ENCODE measurements around the gene DOCK2. TPM values are rescaled to one million over a fixed set of nuclear protein-coding genes. Genes with fewer than 3 reads are reported as not detected.

DOCK2 gene
- total RNA-seq, 1 experiment from 2014 or later = 1.4 TPM

DNA sequence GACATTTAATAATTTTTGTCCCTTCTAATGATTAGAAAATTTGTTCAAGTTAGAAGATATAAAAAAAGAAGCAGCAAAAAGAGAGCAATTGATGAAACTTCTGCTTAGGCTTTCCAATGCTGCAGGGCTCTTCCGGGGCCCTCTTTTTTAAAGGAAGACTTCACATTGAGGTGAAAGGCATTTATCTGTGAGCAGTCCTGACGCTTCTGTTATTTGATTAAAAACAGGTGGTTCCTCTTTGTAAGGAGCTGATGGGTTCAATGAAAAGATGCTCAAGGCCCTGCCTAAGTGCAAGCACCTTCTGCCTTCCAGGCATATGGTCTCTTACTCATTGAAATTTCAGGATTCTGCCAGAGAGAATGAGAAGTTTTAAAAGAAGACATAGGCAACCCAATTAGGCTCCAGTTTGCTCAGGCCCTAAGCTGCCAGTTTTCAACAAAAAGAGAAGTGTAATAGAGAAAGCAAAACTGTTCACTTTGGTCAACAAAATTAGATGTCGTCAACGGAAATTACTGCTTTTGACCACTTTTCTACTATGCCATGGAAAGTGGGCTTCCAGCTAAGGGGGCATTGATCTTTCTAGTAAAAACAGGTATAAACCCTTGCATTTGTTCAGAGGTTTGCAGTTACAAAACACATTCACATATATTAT lies 243.1 kb downstream of the DOCK2 start:
- Histone ChIP-seq H3K4me3 (ENCODE audit: low read depth in 2 of 2, low read length in 2 of 2) (no peak overlapping the region), H3K36me3 (ENCODE audit: control insufficient read depth, insufficient read depth, low read length) (no peaks in the 10 kb centered on the region), H3K27me3 (ENCODE audit: control insufficient read depth, insufficient read depth, low read length) (no peaks in the 10 kb centered on the region), H3K27ac (ENCODE audit: low read length) (no peak overlapping the region), H3K9me3 (ENCODE audit: control insufficient read depth, insufficient read depth, low read depth, low read length) (no peaks in the 10 kb centered on the region), H3K4me1 (ENCODE audit: control insufficient read depth, insufficient read depth, low read length) (no peaks in the 10 kb centered on the region)
- DNase-seq (ENCODE audit: low read depth, low spot score) (no peak), ATAC-seq (no peak)
- TF ChIP-seq TCF7L2 (IDR thresholded peaks at IDR 0.05; ENCODE audit: low read depth, low read length) (no peak), POLR2AphosphoS5 (IDR thresholded peaks at IDR 0.05; ENCODE audit: low read depth, low read length) (no peak), SIN3A (IDR thresholded peaks at IDR 0.05; ENCODE audit: borderline replicate concordance, insufficient read depth, low read depth, low read length) (no peak)
- TF ChIP-seq, protein P1, sequence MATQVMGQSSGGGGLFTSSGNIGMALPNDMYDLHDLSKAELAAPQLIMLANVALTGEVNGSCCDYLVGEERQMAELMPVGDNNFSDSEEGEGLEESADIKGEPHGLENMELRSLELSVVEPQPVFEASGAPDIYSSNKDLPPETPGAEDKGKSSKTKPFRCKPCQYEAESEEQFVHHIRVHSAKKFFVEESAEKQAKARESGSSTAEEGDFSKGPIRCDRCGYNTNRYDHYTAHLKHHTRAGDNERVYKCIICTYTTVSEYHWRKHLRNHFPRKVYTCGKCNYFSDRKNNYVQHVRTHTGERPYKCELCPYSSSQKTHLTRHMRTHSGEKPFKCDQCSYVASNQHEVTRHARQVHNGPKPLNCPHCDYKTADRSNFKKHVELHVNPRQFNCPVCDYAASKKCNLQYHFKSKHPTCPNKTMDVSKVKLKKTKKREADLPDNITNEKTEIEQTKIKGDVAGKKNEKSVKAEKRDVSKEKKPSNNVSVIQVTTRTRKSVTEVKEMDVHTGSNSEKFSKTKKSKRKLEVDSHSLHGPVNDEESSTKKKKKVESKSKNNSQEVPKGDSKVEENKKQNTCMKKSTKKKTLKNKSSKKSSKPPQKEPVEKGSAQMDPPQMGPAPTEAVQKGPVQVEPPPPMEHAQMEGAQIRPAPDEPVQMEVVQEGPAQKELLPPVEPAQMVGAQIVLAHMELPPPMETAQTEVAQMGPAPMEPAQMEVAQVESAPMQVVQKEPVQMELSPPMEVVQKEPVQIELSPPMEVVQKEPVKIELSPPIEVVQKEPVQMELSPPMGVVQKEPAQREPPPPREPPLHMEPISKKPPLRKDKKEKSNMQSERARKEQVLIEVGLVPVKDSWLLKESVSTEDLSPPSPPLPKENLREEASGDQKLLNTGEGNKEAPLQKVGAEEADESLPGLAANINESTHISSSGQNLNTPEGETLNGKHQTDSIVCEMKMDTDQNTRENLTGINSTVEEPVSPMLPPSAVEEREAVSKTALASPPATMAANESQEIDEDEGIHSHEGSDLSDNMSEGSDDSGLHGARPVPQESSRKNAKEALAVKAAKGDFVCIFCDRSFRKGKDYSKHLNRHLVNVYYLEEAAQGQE (IDR thresholded peaks at IDR 0.05; ENCODE audit: insufficient read depth in 1 of 2, low read depth in 2 of 2, low read length in 1 of 2) = no peak
- TF ChIP-seq, protein P2, sequence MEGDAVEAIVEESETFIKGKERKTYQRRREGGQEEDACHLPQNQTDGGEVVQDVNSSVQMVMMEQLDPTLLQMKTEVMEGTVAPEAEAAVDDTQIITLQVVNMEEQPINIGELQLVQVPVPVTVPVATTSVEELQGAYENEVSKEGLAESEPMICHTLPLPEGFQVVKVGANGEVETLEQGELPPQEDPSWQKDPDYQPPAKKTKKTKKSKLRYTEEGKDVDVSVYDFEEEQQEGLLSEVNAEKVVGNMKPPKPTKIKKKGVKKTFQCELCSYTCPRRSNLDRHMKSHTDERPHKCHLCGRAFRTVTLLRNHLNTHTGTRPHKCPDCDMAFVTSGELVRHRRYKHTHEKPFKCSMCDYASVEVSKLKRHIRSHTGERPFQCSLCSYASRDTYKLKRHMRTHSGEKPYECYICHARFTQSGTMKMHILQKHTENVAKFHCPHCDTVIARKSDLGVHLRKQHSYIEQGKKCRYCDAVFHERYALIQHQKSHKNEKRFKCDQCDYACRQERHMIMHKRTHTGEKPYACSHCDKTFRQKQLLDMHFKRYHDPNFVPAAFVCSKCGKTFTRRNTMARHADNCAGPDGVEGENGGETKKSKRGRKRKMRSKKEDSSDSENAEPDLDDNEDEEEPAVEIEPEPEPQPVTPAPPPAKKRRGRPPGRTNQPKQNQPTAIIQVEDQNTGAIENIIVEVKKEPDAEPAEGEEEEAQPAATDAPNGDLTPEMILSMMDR (IDR thresholded peaks at IDR 0.05) = no peak
- CTCF ChIA-PET = no interaction called here
- BruUV-seq (replicated peaks) = no TSS peak
- POLR2A ChIA-PET = no interaction called here
- intact Hi-C loops (cut with micrococcal nuclease; ENCODE audit: unreplicated experiment) = no loop called here
- in situ Hi-C loops (cut with HindIII; ENCODE audit: low pct_unique_long_range_greater_than_20kb, low sequenced_read_pairs) = no loop called here

DNA sequence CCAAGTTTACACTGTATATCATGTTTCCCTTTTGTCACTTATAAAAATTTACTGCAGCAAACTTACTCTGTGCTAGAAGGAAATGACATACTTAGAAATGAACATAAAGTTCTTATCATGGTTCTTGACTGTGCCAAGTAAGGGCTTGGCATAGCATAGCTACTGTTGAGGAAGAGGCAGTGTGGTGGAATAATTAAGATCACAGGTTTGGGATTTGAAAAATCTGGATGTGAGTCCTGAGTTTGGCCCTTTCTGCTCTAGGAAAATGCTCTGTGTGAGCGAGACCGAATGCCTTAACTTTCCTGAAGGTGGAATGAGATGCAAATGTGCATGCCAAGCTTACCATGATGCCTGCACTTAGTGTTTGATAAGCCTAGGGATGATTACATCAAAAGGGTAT lies 243.7 kb downstream of the DOCK2 start:
- ChIA-PET POLR2A (no interaction called here), CTCF (no interaction called here)
- no peak for TF ChIP-seq SIN3A (IDR thresholded peaks at IDR 0.05; ENCODE audit: borderline replicate concordance, insufficient read depth, low read depth, low read length)
- TF ChIP-seq TCF7L2 (IDR thresholded peaks at IDR 0.05; ENCODE audit: low read depth, low read length) = no peak
- TF ChIP-seq, protein P1 (IDR thresholded peaks at IDR 0.05; ENCODE audit: insufficient read depth in 1 of 2, low read depth in 2 of 2, low read length in 1 of 2) = no peak
- TF ChIP-seq, protein P2 (IDR thresholded peaks at IDR 0.05) = no peak
- no peak for TF ChIP-seq POLR2AphosphoS5 (IDR thresholded peaks at IDR 0.05; ENCODE audit: low read depth, low read length)
- Histone ChIP-seq H3K27ac (ENCODE audit: low read length) (no peak overlapping the region), H3K36me3 (ENCODE audit: control insufficient read depth, insufficient read depth, low read length) (no peaks in the 10 kb centered on the region), H3K4me3 (ENCODE audit: low read depth in 2 of 2, low read length in 2 of 2) (no peak overlapping the region), H3K9me3 (ENCODE audit: control insufficient read depth, insufficient read depth, low read depth, low read length) (no peaks in the 10 kb centered on the region), H3K27me3 (ENCODE audit: control insufficient read depth, insufficient read depth, low read length) (no peaks in the 10 kb centered on the region), H3K4me1 (ENCODE audit: control insufficient read depth, insufficient read depth, low read length) (no peaks in the 10 kb centered on the region)
- BruUV-seq (replicated peaks) = no TSS peak
- ATAC-seq = no peak
- DNase-seq (ENCODE audit: low read depth, low spot score) = no peak
- in situ Hi-C loops (cut with HindIII; ENCODE audit: low pct_unique_long_range_greater_than_20kb, low sequenced_read_pairs) (no loop called here), intact Hi-C loops (cut with micrococcal nuclease; ENCODE audit: unreplicated experiment) (no loop called here)
